Ecto neural progenitor cell (in vitro differentiated cells): Measurements from ENCODE around the gene CRHR1.

Experiments
- DNase-seq: peaks from one replicate; pipeline ENCODE4 v3.0.0-alpha.2; 2018; ENCODE audit warnings: low spot score

The CRHR1 gene

GRCh38 chr17:45867702-45868101 is 83.6 kb downstream of the CRHR1 start:
- no peak for DNase-seq

- no peak for DNase-seq
Measured at GRCh38 chr17:45868276-45868675, 84.2 kb downstream of the CRHR1 start.

- DNase-seq: no peak
Measured at GRCh38 chr17:45869676-45870341, 85.7 kb downstream of the CRHR1 start.

- no peak for DNase-seq
Measured at GRCh38 chr17:45870342-45870974, 86.3 kb downstream of the CRHR1 start.

DNA sequence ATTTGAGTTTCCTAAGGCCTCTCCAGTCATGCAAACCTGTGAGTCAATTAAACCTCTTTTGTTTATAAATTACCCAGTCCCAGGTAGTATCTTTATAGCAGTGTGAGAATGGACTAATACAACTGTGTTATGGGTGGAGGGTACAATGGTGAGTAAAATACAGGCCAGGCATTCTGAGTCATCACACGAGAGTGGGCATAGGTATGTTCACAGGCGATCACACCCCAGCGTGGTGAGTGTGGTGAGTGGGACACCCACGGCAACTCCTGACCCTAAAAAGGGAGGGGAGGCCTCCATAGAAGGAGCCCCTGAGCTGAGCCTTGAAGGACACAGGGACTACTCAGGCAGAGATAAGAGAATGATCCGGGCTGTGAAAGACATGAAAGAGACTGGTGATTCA is 87.6 kb downstream of the CRHR1 start:
- no peak for DNase-seq

DNA sequence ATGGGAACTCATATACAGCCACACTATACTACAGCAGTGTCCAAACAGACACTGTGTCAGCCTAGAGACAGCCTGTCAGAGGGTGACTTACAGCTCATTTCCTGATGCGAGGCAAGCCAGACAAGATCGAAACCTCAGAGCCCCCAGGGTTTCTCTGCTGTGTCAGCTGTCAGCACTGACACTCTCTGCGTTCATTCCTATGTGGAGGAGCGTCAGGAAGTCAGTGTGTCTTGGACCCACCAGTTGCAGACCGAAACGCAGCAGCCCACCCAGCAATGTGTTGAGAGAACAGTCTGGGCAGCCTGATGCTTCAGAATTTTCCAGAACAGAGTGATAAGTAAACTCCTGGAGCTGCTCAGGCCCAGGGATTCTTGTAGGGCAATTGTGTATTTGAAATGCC is 89.6 kb downstream of the CRHR1 start:
- DNase-seq: no peak

DNA sequence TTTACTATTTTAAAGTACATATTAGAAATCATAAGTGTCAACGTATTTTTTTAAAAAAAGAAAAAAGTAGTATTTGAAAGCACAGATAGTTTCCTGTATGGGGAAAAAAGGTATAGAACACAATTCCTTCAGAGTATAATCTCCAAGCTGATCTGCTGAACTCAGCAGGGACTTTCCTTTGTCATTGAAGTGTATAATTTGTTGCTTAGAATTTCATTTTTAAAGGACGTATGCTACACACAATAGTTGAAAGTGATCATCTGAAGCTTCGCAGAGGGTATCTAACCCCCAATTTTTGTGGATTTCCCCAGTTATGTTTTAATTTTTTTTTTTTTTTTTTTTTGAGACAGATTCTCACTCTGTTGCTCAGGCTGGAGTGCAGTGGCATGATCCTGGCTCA is 90.0 kb downstream of the CRHR1 start:
- DNase-seq: no peak

GRCh38 chr17:45876539-45876938 is 92.4 kb downstream of the CRHR1 start:
- no peak for DNase-seq

GRCh38 chr17:45877467-45877866 is 93.3 kb downstream of the CRHR1 start:
- DNase-seq: no peak

GRCh38 chr17:45883063-45883462 is 98.9 kb downstream of the CRHR1 start:
- DNase-seq: no peak
